Activated CD4-positive, CD25-positive, alpha-beta regulatory T cell treated with anti-CD3 and anti-CD28 coated beads, Interleukin-2, amount 50 U/mL, for 16 hours (primary cell): Measurements from ENCODE around the gene PFN3.
"Not testable (repeated sequence)": the region's sequence is repeated elsewhere in the genome, so short reads cannot be mapped to it uniquely, and the experiment has no call there.

Experiments
- DNase-seq: peaks from one replicate; pipeline ENCODE4 v3.0.0-alpha.2; 2020; ENCODE audit warnings: low read depth, low spot score

The PFN3 gene

DNA sequence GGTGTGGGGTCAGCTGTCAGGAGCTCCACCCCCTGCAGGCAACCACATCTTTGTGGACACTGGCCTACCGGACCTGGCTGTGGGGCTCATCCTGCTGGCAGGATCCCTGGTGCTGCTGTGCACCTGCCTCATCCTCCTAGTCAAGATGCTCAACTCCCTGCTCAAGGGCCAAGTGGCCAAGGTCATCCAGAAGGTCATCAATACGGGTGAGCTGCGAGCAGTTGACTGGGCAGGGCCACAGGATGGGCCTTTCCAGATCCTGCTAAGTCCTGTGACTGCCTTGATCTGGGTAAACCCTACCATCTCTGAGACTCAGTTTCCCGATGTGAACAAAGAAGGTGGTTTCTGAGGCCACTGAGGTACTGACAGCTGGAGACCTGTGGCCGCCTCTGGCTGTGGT lies 6.5 kb downstream of the PFN3 start:
- DNase-seq, result no peak

- DNase-seq, result no peak
Observed at GRCh38 chr5:177393206-177393765, 7.2 kb downstream of the PFN3 start.

GRCh38 chr5:177392765-177393164 lies 7.7 kb downstream of the PFN3 start:
- no peak for DNase-seq

- peak; percentile 72 for DNase-seq
Observed at GRCh38 chr5:177390363-177391300, 9.8 kb downstream of the PFN3 start.

DNA sequence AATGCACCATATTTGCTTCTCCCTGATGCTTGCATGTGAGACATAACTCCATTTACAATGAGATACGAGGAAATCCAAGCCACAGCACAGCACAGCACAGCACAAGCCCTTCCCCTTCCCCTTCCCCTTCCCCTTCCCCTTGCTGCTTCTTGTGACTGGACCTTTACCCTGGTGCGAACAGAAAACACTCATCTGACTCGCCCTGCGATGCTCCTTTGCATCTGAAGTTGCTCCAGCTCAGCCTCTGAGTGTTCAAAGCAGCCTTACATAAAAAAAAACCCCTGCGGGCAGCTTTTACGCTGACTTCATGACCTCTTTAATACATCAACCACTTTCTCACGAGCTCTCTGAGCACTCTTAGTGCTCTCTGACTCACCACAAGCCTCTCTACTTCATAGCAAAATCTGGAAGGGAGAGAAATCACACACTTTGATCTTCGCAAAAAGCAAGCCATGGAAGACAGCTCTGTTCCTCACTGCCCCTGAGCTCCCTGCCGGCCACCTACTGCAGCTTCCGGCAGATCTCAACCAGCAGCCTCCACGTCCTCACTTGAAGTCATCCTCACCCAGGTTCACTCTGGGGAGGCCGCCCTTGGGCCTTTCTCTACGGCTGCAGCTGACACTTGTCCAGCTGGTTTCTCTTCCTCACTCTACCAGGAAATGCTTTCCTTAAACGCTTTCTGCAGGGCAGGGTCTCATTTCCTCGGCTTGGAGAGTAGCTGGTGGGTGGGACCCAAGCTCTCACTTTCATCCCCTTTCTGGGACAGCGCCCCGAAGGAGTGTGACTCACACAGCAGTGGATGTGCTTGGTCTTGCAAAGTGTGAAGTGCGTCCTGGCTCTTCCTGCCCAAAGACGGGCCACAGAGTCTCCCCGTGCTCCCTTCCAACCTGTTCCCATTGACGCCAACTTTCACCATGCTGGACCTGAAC lies 11.0 kb downstream of the PFN3 start:
- DNase-seq, result no peak

GRCh38 chr5:177388521-177389052 lies 11.9 kb downstream of the PFN3 start:
- DNase-seq, result no peak

DNA sequence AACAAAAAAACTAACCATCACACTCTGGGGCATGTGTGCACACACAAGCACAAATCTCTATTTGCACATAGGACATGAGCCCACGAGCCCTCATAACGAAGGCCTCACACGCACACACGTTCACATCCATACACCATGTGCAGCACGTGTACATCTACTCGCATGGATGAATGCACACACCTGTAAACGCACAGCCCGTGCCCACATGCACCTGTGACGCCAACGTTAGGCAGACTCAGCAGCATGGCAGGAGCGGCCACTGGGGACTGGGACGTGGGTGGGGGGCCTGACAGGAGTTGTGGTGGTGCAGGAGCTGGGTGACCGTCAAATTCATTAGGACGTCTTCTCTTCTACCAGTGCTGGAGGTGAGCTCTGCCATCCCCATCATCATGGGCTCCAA lies 13.1 kb downstream of the PFN3 start:
- DNase-seq, result no peak

- no peak for DNase-seq
Observed at GRCh38 chr5:177386542-177386941, 13.9 kb downstream of the PFN3 start.

DNA sequence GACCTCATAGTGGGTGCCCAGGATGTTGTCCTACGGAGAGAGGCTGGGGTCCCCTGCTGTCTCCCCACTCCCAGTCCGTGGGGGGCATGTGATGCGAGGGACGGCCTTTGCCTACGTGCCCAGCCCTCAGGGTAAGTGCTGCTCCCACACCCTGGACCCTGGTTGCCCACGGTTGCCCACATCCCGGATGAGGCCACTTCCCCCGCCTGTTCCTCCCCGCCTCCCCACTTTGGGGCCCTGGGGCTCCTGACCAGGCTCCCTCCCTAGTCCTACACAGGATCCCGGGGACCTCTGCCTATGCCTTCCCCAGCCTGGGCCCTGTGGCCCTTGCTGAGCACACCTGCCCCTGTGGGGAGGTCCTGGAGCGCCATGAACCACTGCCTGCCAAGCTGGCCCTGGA lies 14.7 kb downstream of the PFN3 start:
- DNase-seq, result no peak

- DNase-seq, result no peak
Observed at GRCh38 chr5:177384134-177384533, 16.3 kb downstream of the PFN3 start, which contains the start of gene SLC34A1. Gene SLC34A1, plus strand, starts transcription at chr5:177384434. Its CDS starts 1,308 bp downstream, at chr5:177385742.

DNA sequence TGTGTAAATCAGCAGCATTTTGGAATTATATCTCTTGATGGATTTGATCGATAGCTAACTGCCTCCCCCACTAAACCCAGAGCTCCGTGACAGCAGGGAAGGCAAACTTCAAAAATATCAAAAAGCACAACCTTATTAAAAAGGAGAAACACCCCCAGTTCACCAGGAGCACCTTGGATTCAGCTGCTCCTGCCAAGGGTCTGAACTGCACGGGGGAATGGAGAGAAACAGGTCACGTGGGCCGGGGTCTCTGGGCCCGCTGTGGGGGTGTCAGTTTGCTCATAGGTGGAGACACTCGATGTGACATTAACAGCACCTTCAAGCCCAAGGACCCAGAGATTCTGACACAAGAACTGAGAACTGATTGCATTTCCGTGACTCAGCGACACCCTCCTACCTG lies 17.3 kb downstream of the PFN3 start:
- no peak for DNase-seq

DNA sequence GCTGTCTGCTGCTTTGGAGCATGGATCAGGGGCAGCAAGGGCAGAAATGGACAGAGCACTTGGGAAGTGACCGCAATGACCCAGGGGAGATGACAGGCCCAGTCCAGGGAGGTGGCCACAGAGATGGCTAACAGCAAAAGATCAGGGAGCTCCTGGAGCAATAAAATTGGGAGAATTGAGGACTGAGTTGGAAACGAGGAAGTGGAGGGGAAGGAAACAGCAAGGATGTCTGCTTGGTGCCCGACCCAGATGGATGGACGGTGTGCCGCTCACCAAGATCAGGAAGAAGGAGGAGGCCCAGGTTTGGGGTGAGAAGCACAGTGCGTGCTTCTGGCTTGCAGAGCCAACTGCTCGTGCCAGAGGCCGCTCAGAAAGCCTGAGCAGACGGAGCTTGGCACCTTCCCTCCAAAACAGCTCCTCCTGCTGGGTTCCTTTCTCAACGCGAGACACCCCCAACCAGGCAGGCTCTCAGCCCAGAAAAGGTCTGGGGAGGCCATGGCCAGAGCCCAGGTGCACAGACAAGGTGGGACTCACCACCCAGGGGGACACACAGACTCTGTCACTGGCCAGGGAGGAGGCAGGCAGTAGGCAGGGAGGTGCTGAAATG lies 17.9 kb downstream of the PFN3 start:
- DNase-seq, result no peak

- DNase-seq, result no peak
Observed at GRCh38 chr5:177380805-177381126, 19.7 kb downstream of the PFN3 start.

- DNase-seq, result no peak
Observed at GRCh38 chr5:177378884-177379883, 21.3 kb downstream of the PFN3 start.

GRCh38 chr5:177377851-177378776 lies 22.3 kb downstream of the PFN3 start:
- no peak for DNase-seq

- DNase-seq, result no peak
Observed at GRCh38 chr5:177376107-177376506, 24.4 kb downstream of the PFN3 start.

GRCh38 chr5:177375516-177375915 lies 24.9 kb downstream of the PFN3 start:
- not testable (repeated sequence) for DNase-seq

- no peak for DNase-seq
Observed at GRCh38 chr5:177374211-177374610, 26.2 kb downstream of the PFN3 start.

DNA sequence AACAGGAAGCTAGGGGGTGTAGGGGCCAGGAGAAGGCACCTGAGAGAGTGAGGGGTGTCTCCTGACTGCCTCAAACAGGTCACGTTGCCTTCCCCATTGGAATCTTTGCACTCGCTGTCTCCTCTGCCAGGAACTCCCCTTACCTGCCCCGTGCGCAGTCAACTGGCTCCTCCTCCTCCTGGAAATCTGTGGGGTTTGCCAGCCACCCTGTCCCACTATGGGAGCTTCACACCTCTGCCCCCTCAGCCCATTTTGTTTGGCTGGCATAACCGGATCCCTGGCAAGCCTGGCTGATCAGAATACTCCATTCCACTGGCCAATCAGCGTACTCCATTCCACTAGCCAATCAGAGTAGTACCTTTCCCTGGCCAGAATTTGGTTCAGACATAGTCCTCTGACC lies 26.7 kb downstream of the PFN3 start:
- DNase-seq, result no peak
